Neural cell (in vitro differentiated cells): ENCODE data around the gene ATP8B4. TPM values are rescaled to one million over a fixed set of nuclear protein-coding genes. Genes with fewer than 3 reads are reported as not detected.

Experiments
- H2AFZ ChIP-seq: fragments of 200-600, 300-800 bp; sonication (generic), shearing (Covaris generic); 2 replicates; pipeline ENCODE4 v1.6.0; 2014; ENCODE audit warnings: low read depth, mild to moderate bottlenecking, antibody characterized with exemption, low read length, moderate library complexity
- H3F3A ChIP-seq: fragments of 200-600 bp; shearing (Covaris generic); 2 replicates; pipeline ENCODE4 v1.6.1; 2016; ENCODE audit warnings: mild to moderate bottlenecking, moderate library complexity, mixed read lengths, antibody characterized with exemption, low read length; ENCODE audit not compliant: insufficient read depth, poor library complexity, severe bottlenecking
- H3K27ac ChIP-seq: fragments of 200-600, 300-800 bp; sonication (generic), shearing (Covaris generic); 2 replicates; pipeline ENCODE4 v1.5.1; 2014; ENCODE audit warnings: mild to moderate bottlenecking, low read length, moderate library complexity
- H3K27me3 ChIP-seq: fragments of 300-800, 200-600 bp; sonication (generic), shearing (Covaris generic); 2 replicates; pipeline ENCODE4 v1.6.0; 2014; ENCODE audit warnings: mild to moderate bottlenecking, low read depth, low read length, moderate library complexity; ENCODE audit not compliant: insufficient read depth
- H3K36me3 ChIP-seq: fragments of 300-800, 200-600 bp; sonication (generic), shearing (Covaris generic); 2 replicates; pipeline ENCODE4 v1.5.1; 2014; ENCODE audit warnings: mild to moderate bottlenecking, antibody characterized with exemption, low read length, moderate library complexity; ENCODE audit not compliant: insufficient read depth
- H3K4me2 ChIP-seq: fragments of 300-800, 200-600 bp; sonication (generic), shearing (Covaris generic); 2 replicates; pipeline ENCODE4 v1.6.0; 2014; ENCODE audit warnings: mild to moderate bottlenecking, low read length
- H3K4me3 ChIP-seq: fragments of 300-800, 200-600 bp; sonication (generic), shearing (Covaris generic); 2 replicates; pipeline ENCODE4 v1.5.1; 2014; ENCODE audit warnings: mild to moderate bottlenecking, low read length, moderate library complexity
- H3K79me2 ChIP-seq: fragments of 200-600 bp; shearing (Covaris generic); replicated peaks from 2 replicates; pipeline ENCODE4 v1.6.0; 2014; ENCODE audit warnings: mild to moderate bottlenecking, low read length, moderate library complexity; ENCODE audit not compliant: insufficient read depth
- H3K9ac ChIP-seq: fragments of 300-800, 200-600 bp; sonication (generic), shearing (Covaris generic); 2 replicates; pipeline ENCODE4 v1.6.1; 2016; ENCODE audit warnings: mild to moderate bottlenecking, low read length, mixed read lengths
- H3K9me2 ChIP-seq: fragments of 200-600 bp; shearing (Covaris generic); 2 replicates; pipeline ENCODE4 v1.6.1; 2016; ENCODE audit warnings: mild to moderate bottlenecking, low read length, mixed read lengths; ENCODE audit not compliant: insufficient read depth
- H3K9me3 ChIP-seq: fragments of 200-600, 300-800 bp; sonication (generic), shearing (Covaris generic); 2 replicates; pipeline ENCODE4 v1.6.1; 2016; ENCODE audit warnings: mild to moderate bottlenecking, mixed run types, low read length, moderate library complexity, mixed read lengths
- H4K20me1 ChIP-seq: fragments of 200-600 bp; shearing (Covaris generic); 2 replicates; pipeline ENCODE4 v1.6.1; 2016; ENCODE audit warnings: mild to moderate bottlenecking, mixed run types; ENCODE audit not compliant: insufficient read depth
- EP300 ChIP-seq: fragments of 450-650 bp; conservative IDR thresholded peaks from 2 replicates; pipeline ENCODE4 v1.6.1; 2014; ENCODE audit warnings: antibody characterized with exemption, mild to moderate bottlenecking, moderate library complexity; ENCODE audit not compliant: poor library complexity, severe bottlenecking
- EZH2 ChIP-seq: fragments of 200-600, 300-800 bp; shearing (Covaris generic), sonication (generic); IDR thresholded peaks from 2 replicates; pipeline ENCODE4 v1.6.1; 2014; ENCODE audit warnings: antibody characterized with exemption, low read length, borderline replicate concordance, mild to moderate bottlenecking; ENCODE audit not compliant: insufficient read depth, poor library complexity, severe bottlenecking
- MXI1 ChIP-seq: fragments of 450-650 bp; conservative IDR thresholded peaks from 2 replicates; pipeline ENCODE4 v1.6.1; 2014; ENCODE audit warnings: antibody characterized with exemption, mild to moderate bottlenecking; ENCODE audit not compliant: poor library complexity, severe bottlenecking
- POLR2AphosphoS5 ChIP-seq: IDR thresholded peaks from 2 replicates; pipeline ENCODE4 v1.6.1; 2012
- RAD21 ChIP-seq: fragments of 450-650 bp; conservative IDR thresholded peaks from 2 replicates; pipeline ENCODE4 v1.6.1; 2014; ENCODE audit warnings: antibody characterized with exemption, mild to moderate bottlenecking, moderate library complexity
- SMC3 ChIP-seq: fragments of 450-650 bp; conservative IDR thresholded peaks from 2 replicates; pipeline ENCODE4 v1.6.1; 2014; ENCODE audit warnings: antibody characterized with exemption, mild to moderate bottlenecking, moderate library complexity; ENCODE audit not compliant: poor library complexity
- TAF1 ChIP-seq: IDR thresholded peaks from 2 replicates; pipeline ENCODE4 v1.6.1; 2012; ENCODE audit warnings: low read depth
- polyA plus RNA-seq: library from polyadenylated mRNA; depleted of rRNA; stranded (reverse); fragments of >200 nt; gene quantifications from 2 replicates; pipeline ENCODE4 v1.2.3, GENCODE V29; 2014
- TF ChIP-seq, protein P1 (sequence below): IDR thresholded peaks from 2 replicates; pipeline ENCODE4 v1.6.1; 2012; ENCODE audit warnings: borderline replicate concordance
- TF ChIP-seq, protein P2 (sequence below): fragments of 450-650 bp; IDR thresholded peaks from 2 replicates; pipeline ENCODE4 v1.5.1; 2014; ENCODE audit warnings: antibody characterized with exemption, mild to moderate bottlenecking, moderate library complexity; ENCODE audit not compliant: poor library complexity, severe bottlenecking

ATP8B4 gene
- polyA plus RNA-seq, 1 donor from 2014 or later, result 2.9 TPM

- H2AFZ ChIP-seq, result no peak overlapping the region
- no peak overlapping the region for H3K27ac ChIP-seq
- no peak overlapping the region for H3K9ac ChIP-seq
- no peaks in the 10 kb centered on the region for H3K79me2 ChIP-seq
- no peaks in the 10 kb centered on the region for H3K36me3 ChIP-seq
- no peaks in the 10 kb centered on the region for H3F3A ChIP-seq
- H3K27me3 ChIP-seq, result no peaks in the 10 kb centered on the region
- no peaks in the 10 kb centered on the region for H3K9me3 ChIP-seq
- no peaks in the 10 kb centered on the region for H3K9me2 ChIP-seq
- H4K20me1 ChIP-seq, result no peaks in the 10 kb centered on the region
- no peak overlapping the region for H3K4me3 ChIP-seq
- TF ChIP-seq, protein P1, sequence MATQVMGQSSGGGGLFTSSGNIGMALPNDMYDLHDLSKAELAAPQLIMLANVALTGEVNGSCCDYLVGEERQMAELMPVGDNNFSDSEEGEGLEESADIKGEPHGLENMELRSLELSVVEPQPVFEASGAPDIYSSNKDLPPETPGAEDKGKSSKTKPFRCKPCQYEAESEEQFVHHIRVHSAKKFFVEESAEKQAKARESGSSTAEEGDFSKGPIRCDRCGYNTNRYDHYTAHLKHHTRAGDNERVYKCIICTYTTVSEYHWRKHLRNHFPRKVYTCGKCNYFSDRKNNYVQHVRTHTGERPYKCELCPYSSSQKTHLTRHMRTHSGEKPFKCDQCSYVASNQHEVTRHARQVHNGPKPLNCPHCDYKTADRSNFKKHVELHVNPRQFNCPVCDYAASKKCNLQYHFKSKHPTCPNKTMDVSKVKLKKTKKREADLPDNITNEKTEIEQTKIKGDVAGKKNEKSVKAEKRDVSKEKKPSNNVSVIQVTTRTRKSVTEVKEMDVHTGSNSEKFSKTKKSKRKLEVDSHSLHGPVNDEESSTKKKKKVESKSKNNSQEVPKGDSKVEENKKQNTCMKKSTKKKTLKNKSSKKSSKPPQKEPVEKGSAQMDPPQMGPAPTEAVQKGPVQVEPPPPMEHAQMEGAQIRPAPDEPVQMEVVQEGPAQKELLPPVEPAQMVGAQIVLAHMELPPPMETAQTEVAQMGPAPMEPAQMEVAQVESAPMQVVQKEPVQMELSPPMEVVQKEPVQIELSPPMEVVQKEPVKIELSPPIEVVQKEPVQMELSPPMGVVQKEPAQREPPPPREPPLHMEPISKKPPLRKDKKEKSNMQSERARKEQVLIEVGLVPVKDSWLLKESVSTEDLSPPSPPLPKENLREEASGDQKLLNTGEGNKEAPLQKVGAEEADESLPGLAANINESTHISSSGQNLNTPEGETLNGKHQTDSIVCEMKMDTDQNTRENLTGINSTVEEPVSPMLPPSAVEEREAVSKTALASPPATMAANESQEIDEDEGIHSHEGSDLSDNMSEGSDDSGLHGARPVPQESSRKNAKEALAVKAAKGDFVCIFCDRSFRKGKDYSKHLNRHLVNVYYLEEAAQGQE, result no peak
- TF ChIP-seq POLR2AphosphoS5, result no peak
- no peak for TF ChIP-seq EP300
- TF ChIP-seq RAD21, result no peak
- TF ChIP-seq TAF1, result no peak
- TF ChIP-seq EZH2, result no peak
- no peak for TF ChIP-seq SMC3
- TF ChIP-seq, protein P2, sequence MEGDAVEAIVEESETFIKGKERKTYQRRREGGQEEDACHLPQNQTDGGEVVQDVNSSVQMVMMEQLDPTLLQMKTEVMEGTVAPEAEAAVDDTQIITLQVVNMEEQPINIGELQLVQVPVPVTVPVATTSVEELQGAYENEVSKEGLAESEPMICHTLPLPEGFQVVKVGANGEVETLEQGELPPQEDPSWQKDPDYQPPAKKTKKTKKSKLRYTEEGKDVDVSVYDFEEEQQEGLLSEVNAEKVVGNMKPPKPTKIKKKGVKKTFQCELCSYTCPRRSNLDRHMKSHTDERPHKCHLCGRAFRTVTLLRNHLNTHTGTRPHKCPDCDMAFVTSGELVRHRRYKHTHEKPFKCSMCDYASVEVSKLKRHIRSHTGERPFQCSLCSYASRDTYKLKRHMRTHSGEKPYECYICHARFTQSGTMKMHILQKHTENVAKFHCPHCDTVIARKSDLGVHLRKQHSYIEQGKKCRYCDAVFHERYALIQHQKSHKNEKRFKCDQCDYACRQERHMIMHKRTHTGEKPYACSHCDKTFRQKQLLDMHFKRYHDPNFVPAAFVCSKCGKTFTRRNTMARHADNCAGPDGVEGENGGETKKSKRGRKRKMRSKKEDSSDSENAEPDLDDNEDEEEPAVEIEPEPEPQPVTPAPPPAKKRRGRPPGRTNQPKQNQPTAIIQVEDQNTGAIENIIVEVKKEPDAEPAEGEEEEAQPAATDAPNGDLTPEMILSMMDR, result no peak
- no peak for TF ChIP-seq MXI1
- no peak overlapping the region for H3K4me2 ChIP-seq
Observed at GRCh38 chr15:50117431-50118027, 1.5 kb downstream of the ATP8B4 start.

- TF ChIP-seq, protein P1, result no peak
- TF ChIP-seq EP300, result no peak
- no peak for TF ChIP-seq TAF1
- no peak for TF ChIP-seq EZH2
- TF ChIP-seq MXI1, result no peak
- TF ChIP-seq SMC3, result no peak
- no peak for TF ChIP-seq POLR2AphosphoS5
- TF ChIP-seq, protein P2, result no peak
- no peak for TF ChIP-seq RAD21
- H3F3A ChIP-seq, result no peaks in the 10 kb centered on the region
- H3K9me2 ChIP-seq, result no peaks in the 10 kb centered on the region
- no peak overlapping the region for H3K4me3 ChIP-seq
- no peaks in the 10 kb centered on the region for H3K36me3 ChIP-seq
- H3K9ac ChIP-seq, result no peak overlapping the region
- no peaks in the 10 kb centered on the region for H4K20me1 ChIP-seq
- H3K79me2 ChIP-seq, result no peaks in the 10 kb centered on the region
- no peak overlapping the region for H3K27ac ChIP-seq
- no peak overlapping the region for H3K4me2 ChIP-seq
- H3K9me3 ChIP-seq, result no peaks in the 10 kb centered on the region
- no peak overlapping the region for H2AFZ ChIP-seq
- no peaks in the 10 kb centered on the region for H3K27me3 ChIP-seq
Observed at GRCh38 chr15:50116477-50116876, 2.6 kb downstream of the ATP8B4 start.
